Caco-2 (cell line): ENCODE measurements around the gene S100A4. TPM values are rescaled to one million over a fixed set of nuclear protein-coding genes. Genes with fewer than 3 reads are reported as not detected.

Experiments used
- BruUV-seq: library from RNA; stranded (reverse); fragments of 400-500 nt; replicated peaks from 2 replicates; lab custom pipeline; 2021; lab: Mats Ljungman, UMichigan
- CTCF ChIA-PET: fragments of 300-600 bp; sonication (Branson Sonifier 250); formaldehyde crosslinking; loops from one replicate; lab custom pipeline; 2022; ENCODE audit warnings: antibody characterized with exemption; lab: Charles Lee
- POLR2A ChIA-PET: fragments of 300-600 bp; sonication (Branson Sonifier 250); formaldehyde crosslinking; loops from one replicate; lab custom pipeline; 2022; ENCODE audit warnings: antibody characterized with exemption; lab: Charles Lee
- DNase-seq, 2 experiments: peaks; one replicate each; pipeline versions ENCODE4 v3.0.0 to v3.0.0-alpha.2; 2020 to 2022
- H3K27me3 ChIP-seq: replicated peaks from 2 replicates; pipeline ENCODE4 v1.6.0; 2011; ENCODE audit warnings: low read length; ENCODE audit not compliant: control insufficient read depth, insufficient read depth
- H3K36me3 ChIP-seq: 2 replicates; pipeline ENCODE4 v1.5.1; 2011; ENCODE audit warnings: low read length; ENCODE audit not compliant: control insufficient read depth, insufficient read depth
- H3K4me1 ChIP-seq: fragments of 250-450 bp; sonication (Bioruptor Pico); 2 replicates; pipeline ENCODE4 v1.5.1; 2020; ENCODE audit warnings: mild to moderate bottlenecking
- H3K4me3 ChIP-seq: 2 replicates; pipeline ENCODE4 v1.5.1; 2011; ENCODE audit warnings: low read depth, mild to moderate bottlenecking, control low read depth, low read length
- H3K9me3 ChIP-seq: fragments of 250-450 bp; sonication (Bioruptor Pico); 2 replicates; pipeline ENCODE4 v1.5.1; 2020; ENCODE audit warnings: mild to moderate bottlenecking, moderate library complexity
- H3K27ac Mint-ChIP-seq: one replicate; pipeline ENCODE4 v1.8.0; 2022; ENCODE audit warnings: mixed read lengths; ENCODE audit not compliant: unreplicated experiment
- H3K27me3 Mint-ChIP-seq: one replicate; pipeline ENCODE4 v1.8.0; 2022; ENCODE audit warnings: mixed read lengths; ENCODE audit not compliant: insufficient read depth, unreplicated experiment
- H3K36me3 Mint-ChIP-seq: one replicate; pipeline ENCODE4 v1.8.0; 2022; ENCODE audit warnings: mild to moderate bottlenecking, mixed read lengths; ENCODE audit not compliant: insufficient read depth, unreplicated experiment
- H3K4me1 Mint-ChIP-seq: one replicate; pipeline ENCODE4 v1.8.0; 2022; ENCODE audit warnings: low read depth, mixed read lengths; ENCODE audit not compliant: unreplicated experiment
- H3K4me3 Mint-ChIP-seq: one replicate; pipeline ENCODE4 v1.8.0; 2022; ENCODE audit warnings: mild to moderate bottlenecking, moderate library complexity, mixed read lengths; ENCODE audit not compliant: unreplicated experiment
- H3K9me3 Mint-ChIP-seq: one replicate; pipeline ENCODE4 v1.8.0; 2022; ENCODE audit warnings: mixed read lengths; ENCODE audit not compliant: unreplicated experiment
- CTCF ChIP-seq, 2 experiments: fragments of 200-600 bp in 1 of 2; IDR thresholded peaks; 1 replicate in 1 of 2; 2 replicates in 1 of 2; pipeline versions ENCODE4 v1.5.1 to v1.8.0; 2011 to 2022; ENCODE audit warnings: antibody characterized with exemption in 1 of 2, control low read depth in 1 of 2, inconsistent platforms in 1 of 2, low read depth in 1 of 2, low read length in 1 of 2, mild to moderate bottlenecking in 1 of 2, moderate library complexity in 1 of 2; ENCODE audit not compliant: insufficient read depth in 1 of 2, severe bottlenecking in 1 of 2, unreplicated experiment in 1 of 2
- intact Hi-C: fragments of 100-400 bp; cut with micrococcal nuclease; formaldehyde crosslinking; loops from one replicate; pipeline ENCODE4 v1.10.0; 2022; ENCODE audit not compliant: unreplicated experiment
- total RNA-seq: library from RNA; stranded (reverse); gene quantifications from 2 replicates; pipeline ENCODE4 v1.2.3, GENCODE V29; 2022

S100A4 gene
- total RNA-seq, 1 experiment from 2014 or later, result 53.6 TPM

GRCh38 chr1:153557877-153558276 is 12.3 kb upstream of the S100A4 start:
- H3K4me3 Mint-ChIP-seq, result no peak overlapping the region
- H3K4me1 Mint-ChIP-seq, result no peaks in the 10 kb centered on the region
- Histone ChIP-seq H3K36me3 (no peaks in the 10 kb centered on the region), H3K4me1 (no peaks in the 10 kb centered on the region; the same call in 1 of the 2 replicates), H3K4me3 (no peak overlapping the region), H3K9me3 (no peaks in the 10 kb centered on the region), H3K27me3 (no peaks in the 10 kb centered on the region)
- no peak for DNase-seq
- no peak overlapping the region for H3K27ac Mint-ChIP-seq
- H3K27me3 Mint-ChIP-seq, result no peaks in the 10 kb centered on the region
- H3K9me3 Mint-ChIP-seq, result no peaks in the 10 kb centered on the region
- ChIA-PET CTCF (interaction anchor here (0.7 kb wide), 1 partner anchor 125 kb away, joined by 5 read pairs; no protein-coding TSS in a partner anchor), POLR2A (no interaction called here)
- H3K36me3 Mint-ChIP-seq, result no peaks in the 10 kb centered on the region
- intact Hi-C loops, result no loop called here
- no peak for TF ChIP-seq CTCF (IDR thresholded peaks at IDR 0.05; ENCODE audit: insufficient read depth in 1 of 2, low read depth in 1 of 2, low read length in 1 of 2, severe bottlenecking in 1 of 2, unreplicated experiment in 1 of 2)
- no TSS peak for BruUV-seq

- H3K36me3 Mint-ChIP-seq, result no peaks in the 10 kb centered on the region
- H3K27ac Mint-ChIP-seq, result no peak overlapping the region
- Histone ChIP-seq H3K4me1 (no peaks in the 10 kb centered on the region; the same call in 1 of the 2 replicates), H3K27me3 (no peaks in the 10 kb centered on the region), H3K4me3 (no peak overlapping the region), H3K9me3 (no peaks in the 10 kb centered on the region), H3K36me3 (no peaks in the 10 kb centered on the region)
- H3K27me3 Mint-ChIP-seq, result no peaks in the 10 kb centered on the region
- H3K4me3 Mint-ChIP-seq, result no peak overlapping the region
- ChIA-PET POLR2A (no interaction called here), CTCF (no interaction called here)
- DNase-seq, result no peak
- intact Hi-C loops, result no loop called here
- peaks cover 9% of the 10 kb centered on the region for H3K4me1 Mint-ChIP-seq
- TF ChIP-seq CTCF (IDR thresholded peaks at IDR 0.05; ENCODE audit: insufficient read depth in 1 of 2, low read depth in 1 of 2, low read length in 1 of 2, severe bottlenecking in 1 of 2, unreplicated experiment in 1 of 2), result no peak
- H3K9me3 Mint-ChIP-seq, result no peaks in the 10 kb centered on the region
- no TSS peak for BruUV-seq
These were observed 10.7 kb upstream of the S100A4 start for GRCh38 chr1:153556348-153556747.

DNA sequence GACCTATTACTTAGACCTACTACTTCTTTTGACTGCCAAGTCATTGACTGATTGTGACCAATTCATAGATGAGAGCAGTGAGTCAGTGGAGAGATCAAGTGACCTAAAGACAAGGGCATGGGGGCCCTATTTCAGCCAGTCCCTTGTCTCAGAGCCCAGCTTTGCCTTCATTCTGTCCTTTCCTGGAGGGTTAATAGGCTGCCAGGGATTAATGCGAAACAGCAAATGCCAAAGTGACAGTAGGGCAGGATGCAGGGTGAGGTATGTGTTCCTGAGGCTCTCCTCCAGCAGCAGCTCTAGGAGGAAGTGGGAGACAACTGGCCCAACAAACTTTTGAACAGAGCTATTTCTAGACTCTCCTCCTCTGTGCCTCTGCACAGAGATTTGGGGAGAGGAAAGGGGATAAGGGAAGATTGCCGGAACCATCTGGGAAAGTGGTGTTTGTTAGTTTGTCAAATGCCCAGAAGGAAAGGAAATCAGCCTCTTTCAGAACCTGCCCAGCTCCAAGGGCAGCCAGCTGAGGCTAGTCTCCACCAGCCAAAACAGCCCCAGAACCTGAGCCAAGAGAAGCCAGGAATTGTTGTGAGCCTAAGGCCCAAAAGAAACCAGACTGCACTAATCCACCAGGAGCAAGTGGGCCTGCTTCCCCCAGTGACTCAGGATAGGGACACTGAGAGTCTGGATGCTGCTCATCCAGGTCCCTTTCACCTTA is 8.4 kb upstream of the S100A4 start:
- H3K4me3 ChIP-seq, result no peak overlapping the region
- Mint-ChIP-seq H3K9me3 (no peaks in the 10 kb centered on the region), H3K27ac (no peak overlapping the region), H3K36me3 (no peaks in the 10 kb centered on the region), H3K4me3 (no peak overlapping the region), H3K27me3 (no peaks in the 10 kb centered on the region), H3K4me1 (peaks cover 23% of the 10 kb centered on the region)
- H3K36me3 ChIP-seq, result no peaks in the 10 kb centered on the region
- H3K4me1 ChIP-seq, result peaks cover 22% of the 10 kb centered on the region
- no TSS peak for BruUV-seq
- POLR2A ChIA-PET, result no interaction called here
- no peak for DNase-seq
- no peaks in the 10 kb centered on the region for H3K27me3 ChIP-seq
- CTCF ChIA-PET, result no interaction called here
- intact Hi-C loops, result no loop called here
- H3K9me3 ChIP-seq, result no peaks in the 10 kb centered on the region
- TF ChIP-seq CTCF (IDR thresholded peaks at IDR 0.05; ENCODE audit: insufficient read depth in 1 of 2, low read depth in 1 of 2, low read length in 1 of 2, severe bottlenecking in 1 of 2, unreplicated experiment in 1 of 2), result no peak
